Neural cell (in vitro differentiated cells): ENCODE results near the gene AXL. TPM values are rescaled to one million over a fixed set of nuclear protein-coding genes. Genes with fewer than 3 reads are reported as not detected.

Experiments
- H2AFZ ChIP-seq: fragments of 200-600, 300-800 bp; sonication (generic), shearing (Covaris generic); 2 replicates; pipeline ENCODE4 v1.6.0; 2014; ENCODE audit warnings: low read depth, mild to moderate bottlenecking, antibody characterized with exemption, low read length, moderate library complexity
- H3F3A ChIP-seq: fragments of 200-600 bp; shearing (Covaris generic); 2 replicates; pipeline ENCODE4 v1.6.1; 2016; ENCODE audit warnings: mild to moderate bottlenecking, moderate library complexity, mixed read lengths, antibody characterized with exemption, low read length; ENCODE audit not compliant: insufficient read depth, poor library complexity, severe bottlenecking
- H3K27ac ChIP-seq: fragments of 200-600, 300-800 bp; sonication (generic), shearing (Covaris generic); 2 replicates; pipeline ENCODE4 v1.5.1; 2014; ENCODE audit warnings: mild to moderate bottlenecking, low read length, moderate library complexity
- H3K27me3 ChIP-seq: fragments of 300-800, 200-600 bp; sonication (generic), shearing (Covaris generic); 2 replicates; pipeline ENCODE4 v1.6.0; 2014; ENCODE audit warnings: mild to moderate bottlenecking, low read depth, low read length, moderate library complexity; ENCODE audit not compliant: insufficient read depth
- H3K36me3 ChIP-seq: fragments of 300-800, 200-600 bp; sonication (generic), shearing (Covaris generic); 2 replicates; pipeline ENCODE4 v1.5.1; 2014; ENCODE audit warnings: mild to moderate bottlenecking, antibody characterized with exemption, low read length, moderate library complexity; ENCODE audit not compliant: insufficient read depth
- H3K4me2 ChIP-seq: fragments of 300-800, 200-600 bp; sonication (generic), shearing (Covaris generic); 2 replicates; pipeline ENCODE4 v1.6.0; 2014; ENCODE audit warnings: mild to moderate bottlenecking, low read length
- H3K4me3 ChIP-seq: fragments of 300-800, 200-600 bp; sonication (generic), shearing (Covaris generic); 2 replicates; pipeline ENCODE4 v1.5.1; 2014; ENCODE audit warnings: mild to moderate bottlenecking, low read length, moderate library complexity
- H3K79me2 ChIP-seq: fragments of 200-600 bp; shearing (Covaris generic); replicated peaks from 2 replicates; pipeline ENCODE4 v1.6.0; 2014; ENCODE audit warnings: mild to moderate bottlenecking, low read length, moderate library complexity; ENCODE audit not compliant: insufficient read depth
- H3K9ac ChIP-seq: fragments of 300-800, 200-600 bp; sonication (generic), shearing (Covaris generic); 2 replicates; pipeline ENCODE4 v1.6.1; 2016; ENCODE audit warnings: mild to moderate bottlenecking, low read length, mixed read lengths
- H3K9me2 ChIP-seq: fragments of 200-600 bp; shearing (Covaris generic); 2 replicates; pipeline ENCODE4 v1.6.1; 2016; ENCODE audit warnings: mild to moderate bottlenecking, low read length, mixed read lengths; ENCODE audit not compliant: insufficient read depth
- H3K9me3 ChIP-seq: fragments of 200-600, 300-800 bp; sonication (generic), shearing (Covaris generic); 2 replicates; pipeline ENCODE4 v1.6.1; 2016; ENCODE audit warnings: mild to moderate bottlenecking, mixed run types, low read length, moderate library complexity, mixed read lengths
- H4K20me1 ChIP-seq: fragments of 200-600 bp; shearing (Covaris generic); 2 replicates; pipeline ENCODE4 v1.6.1; 2016; ENCODE audit warnings: mild to moderate bottlenecking, mixed run types; ENCODE audit not compliant: insufficient read depth
- CTCF ChIP-seq: fragments of 450-650 bp; IDR thresholded peaks from 2 replicates; pipeline ENCODE4 v1.5.1; 2014; ENCODE audit warnings: antibody characterized with exemption, mild to moderate bottlenecking, moderate library complexity; ENCODE audit not compliant: poor library complexity, severe bottlenecking
- EP300 ChIP-seq: fragments of 450-650 bp; conservative IDR thresholded peaks from 2 replicates; pipeline ENCODE4 v1.6.1; 2014; ENCODE audit warnings: antibody characterized with exemption, mild to moderate bottlenecking, moderate library complexity; ENCODE audit not compliant: poor library complexity, severe bottlenecking
- EZH2 ChIP-seq: fragments of 200-600, 300-800 bp; shearing (Covaris generic), sonication (generic); IDR thresholded peaks from 2 replicates; pipeline ENCODE4 v1.6.1; 2014; ENCODE audit warnings: antibody characterized with exemption, low read length, borderline replicate concordance, mild to moderate bottlenecking; ENCODE audit not compliant: insufficient read depth, poor library complexity, severe bottlenecking
- MXI1 ChIP-seq: fragments of 450-650 bp; conservative IDR thresholded peaks from 2 replicates; pipeline ENCODE4 v1.6.1; 2014; ENCODE audit warnings: antibody characterized with exemption, mild to moderate bottlenecking; ENCODE audit not compliant: poor library complexity, severe bottlenecking
- POLR2AphosphoS5 ChIP-seq: IDR thresholded peaks from 2 replicates; pipeline ENCODE4 v1.6.1; 2012
- RAD21 ChIP-seq: fragments of 450-650 bp; conservative IDR thresholded peaks from 2 replicates; pipeline ENCODE4 v1.6.1; 2014; ENCODE audit warnings: antibody characterized with exemption, mild to moderate bottlenecking, moderate library complexity
- REST ChIP-seq: IDR thresholded peaks from 2 replicates; pipeline ENCODE4 v1.6.1; 2012; ENCODE audit warnings: borderline replicate concordance
- SMC3 ChIP-seq: fragments of 450-650 bp; conservative IDR thresholded peaks from 2 replicates; pipeline ENCODE4 v1.6.1; 2014; ENCODE audit warnings: antibody characterized with exemption, mild to moderate bottlenecking, moderate library complexity; ENCODE audit not compliant: poor library complexity
- TAF1 ChIP-seq: IDR thresholded peaks from 2 replicates; pipeline ENCODE4 v1.6.1; 2012; ENCODE audit warnings: low read depth
- polyA plus RNA-seq: library from polyadenylated mRNA; depleted of rRNA; stranded (reverse); fragments of >200 nt; gene quantifications from 2 replicates; pipeline ENCODE4 v1.2.3, GENCODE V29; 2014

Gene AXL
- polyA plus RNA-seq, 1 donor from 2014 or later: 0.10 TPM

DNA sequence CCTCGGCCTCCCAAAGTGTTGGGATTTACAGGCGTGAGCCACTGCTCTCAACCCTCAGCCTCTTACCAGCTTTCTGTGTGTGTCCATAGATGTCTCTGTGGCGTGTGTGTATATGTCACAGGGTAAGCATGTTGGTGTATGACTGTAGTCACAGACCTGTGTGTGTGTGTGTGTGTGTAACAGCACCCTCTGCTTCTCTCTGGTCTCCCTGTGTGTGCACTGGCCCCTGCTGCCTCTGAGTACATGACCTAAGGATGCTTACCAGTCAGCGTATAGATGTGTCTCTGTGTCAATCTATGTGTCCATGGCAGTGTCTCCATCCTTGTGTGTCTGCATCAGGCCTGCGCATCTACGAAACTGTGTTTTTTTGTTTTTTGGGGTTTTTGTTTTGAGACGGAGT is 5.6 kb downstream of the AXL start:
- no peaks in the 10 kb centered on the region for H3K9me3 ChIP-seq
- no peaks in the 10 kb centered on the region for H3K36me3 ChIP-seq
- H3K9me2 ChIP-seq: no peaks in the 10 kb centered on the region
- no peaks in the 10 kb centered on the region for H3F3A ChIP-seq
- no peaks in the 10 kb centered on the region for H3K27me3 ChIP-seq
- no peak overlapping the region for H3K4me2 ChIP-seq
- H3K9ac ChIP-seq: no peak overlapping the region
- TF ChIP-seq REST (no peak), POLR2AphosphoS5 (no peak), MXI1 (no peak), EP300 (no peak), TAF1 (no peak), SMC3 (no peak), CTCF (no peak), EZH2 (no peak), RAD21 (no peak)
- no peaks in the 10 kb centered on the region for H3K79me2 ChIP-seq
- H4K20me1 ChIP-seq: no peaks in the 10 kb centered on the region
- H3K4me3 ChIP-seq: no peak overlapping the region
- H3K27ac ChIP-seq: no peak overlapping the region
- H2AFZ ChIP-seq: no peak overlapping the region

- Histone ChIP-seq H3K4me3 (no peak overlapping the region), H2AFZ (no peak overlapping the region), H3K27ac (no peak overlapping the region), H3K79me2 (no peaks in the 10 kb centered on the region), H4K20me1 (no peaks in the 10 kb centered on the region), H3K36me3 (no peaks in the 10 kb centered on the region), H3K27me3 (no peaks in the 10 kb centered on the region), H3K9me2 (no peaks in the 10 kb centered on the region), H3K4me2 (no peak overlapping the region), H3F3A (no peaks in the 10 kb centered on the region), H3K9ac (no peak overlapping the region), H3K9me3 (no peaks in the 10 kb centered on the region)
- TF ChIP-seq REST (no peak), POLR2AphosphoS5 (peak; percentile 36), EZH2 (no peak), CTCF (no peak)
These were observed 6.4 kb downstream of the AXL start for GRCh38 chr19:41225238-41226052.
